Uterus (tissue), 2 donors: ENCODE results near the gene CRYL1.

Experiments used
- POLR2A ChIP-seq, 2 donors: fragments of 450-650 bp; IDR thresholded peaks; one replicate each; pipeline ENCODE4 v1.6.1; 2016; ENCODE audit warnings: antibody characterized with exemption in 2 of 2, mild to moderate bottlenecking in 1 of 2, moderate library complexity in 1 of 2
- TF ChIP-seq, protein P1 (sequence below), 4 experiments: fragments of 200-600 bp in 2 of 4; fragments of 450-650 bp in 2 of 4; sonication (generic) in 2 of 4; IDR thresholded peaks; one replicate each; pipeline ENCODE4 v1.5.1; 2016 to 2019; ENCODE audit warnings: antibody characterized with exemption in 4 of 4, mild to moderate bottlenecking in 2 of 4, moderate library complexity in 1 of 4

DNA sequence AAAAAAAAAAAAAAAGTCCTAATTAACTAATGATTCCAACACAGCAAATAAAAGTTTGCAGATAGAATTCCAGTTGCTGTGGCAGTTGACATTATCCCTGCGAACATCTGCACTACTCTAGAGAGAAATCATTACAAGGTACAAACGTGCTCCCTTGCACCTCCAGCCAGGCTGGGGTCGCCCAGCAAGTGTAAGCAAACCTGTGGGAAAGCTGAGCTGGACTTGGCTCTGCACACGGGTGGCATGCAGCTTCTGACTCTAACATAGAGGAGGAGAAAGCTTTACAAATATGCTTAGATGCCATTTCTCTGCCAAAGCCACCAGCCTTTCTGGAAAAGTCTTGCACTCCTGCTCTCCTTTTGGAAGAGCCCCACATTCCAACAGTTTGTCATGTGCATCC is 103.3 kb downstream of the CRYL1 start:
- no peak for TF ChIP-seq POLR2A (IDR thresholded peaks at IDR 0.05)
- TF ChIP-seq, protein P1, sequence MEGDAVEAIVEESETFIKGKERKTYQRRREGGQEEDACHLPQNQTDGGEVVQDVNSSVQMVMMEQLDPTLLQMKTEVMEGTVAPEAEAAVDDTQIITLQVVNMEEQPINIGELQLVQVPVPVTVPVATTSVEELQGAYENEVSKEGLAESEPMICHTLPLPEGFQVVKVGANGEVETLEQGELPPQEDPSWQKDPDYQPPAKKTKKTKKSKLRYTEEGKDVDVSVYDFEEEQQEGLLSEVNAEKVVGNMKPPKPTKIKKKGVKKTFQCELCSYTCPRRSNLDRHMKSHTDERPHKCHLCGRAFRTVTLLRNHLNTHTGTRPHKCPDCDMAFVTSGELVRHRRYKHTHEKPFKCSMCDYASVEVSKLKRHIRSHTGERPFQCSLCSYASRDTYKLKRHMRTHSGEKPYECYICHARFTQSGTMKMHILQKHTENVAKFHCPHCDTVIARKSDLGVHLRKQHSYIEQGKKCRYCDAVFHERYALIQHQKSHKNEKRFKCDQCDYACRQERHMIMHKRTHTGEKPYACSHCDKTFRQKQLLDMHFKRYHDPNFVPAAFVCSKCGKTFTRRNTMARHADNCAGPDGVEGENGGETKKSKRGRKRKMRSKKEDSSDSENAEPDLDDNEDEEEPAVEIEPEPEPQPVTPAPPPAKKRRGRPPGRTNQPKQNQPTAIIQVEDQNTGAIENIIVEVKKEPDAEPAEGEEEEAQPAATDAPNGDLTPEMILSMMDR (IDR thresholded peaks at IDR 0.05): no peak
